Measurements from ENCODE around the gene FBXO22.
"Not testable (repeated sequence)": the region's sequence is repeated elsewhere in the genome, so short reads cannot be mapped to it uniquely, and the experiment has no call there.

Gene FBXO22

DNA sequence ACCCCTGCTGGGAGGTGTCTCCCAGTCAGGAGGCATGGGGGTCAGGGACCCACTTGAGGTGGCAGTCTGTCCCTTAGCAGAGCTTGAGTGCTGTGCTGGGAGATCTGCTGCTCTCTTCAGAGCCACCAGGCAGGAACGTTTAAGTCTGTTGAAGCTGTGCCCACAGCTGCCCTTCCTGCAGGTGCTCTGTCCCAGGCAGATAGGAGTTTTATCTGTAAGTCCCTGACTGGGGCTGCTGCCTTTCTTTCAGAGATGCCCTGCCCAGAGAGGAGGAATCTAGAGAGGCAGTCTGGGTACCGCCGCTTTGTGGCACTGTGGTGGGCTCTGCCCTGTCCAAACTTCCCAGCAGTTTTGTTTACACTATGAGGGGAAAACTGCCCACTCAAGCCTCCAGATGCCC lies 73.1 kb downstream of the FBXO22 start:
- not testable (repeated sequence) for DNase-seq (ENCODE audit: low read depth in 3 of 3, low spot score in 1 of 3)

DNA sequence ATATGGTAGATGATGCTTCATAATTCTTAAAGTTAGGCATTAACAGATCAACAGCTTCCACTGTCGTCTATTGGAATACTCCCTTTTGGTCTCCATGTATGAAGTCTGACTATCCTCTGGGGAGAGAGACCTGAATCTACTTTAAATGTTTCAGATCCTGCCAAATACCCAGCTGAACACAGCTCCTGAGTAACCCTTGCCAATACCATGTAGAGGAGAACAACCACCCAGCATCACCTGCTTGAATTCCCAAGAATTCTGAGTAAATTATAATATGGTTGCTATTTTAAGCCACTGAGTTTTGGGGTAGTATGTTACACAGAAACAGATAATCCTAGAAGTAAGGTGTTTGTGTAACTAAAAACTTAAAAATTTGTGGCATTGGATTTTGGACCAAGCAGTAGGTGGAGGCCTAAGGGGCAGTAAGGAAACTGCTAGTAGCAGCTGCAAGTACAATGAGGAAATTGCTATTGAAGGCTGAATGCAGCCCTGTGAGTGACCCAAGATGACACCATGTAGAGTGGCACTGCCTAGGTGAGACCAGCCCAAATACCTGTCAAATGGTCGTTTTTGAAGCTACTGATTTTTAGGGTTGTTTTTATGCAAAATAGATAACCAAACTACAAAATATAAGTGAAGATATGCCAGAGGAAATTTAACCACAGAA lies 77.6 kb downstream of the FBXO22 start:
- no peak for DNase-seq (ENCODE audit: low read depth in 3 of 3, low spot score in 1 of 3)

DNA sequence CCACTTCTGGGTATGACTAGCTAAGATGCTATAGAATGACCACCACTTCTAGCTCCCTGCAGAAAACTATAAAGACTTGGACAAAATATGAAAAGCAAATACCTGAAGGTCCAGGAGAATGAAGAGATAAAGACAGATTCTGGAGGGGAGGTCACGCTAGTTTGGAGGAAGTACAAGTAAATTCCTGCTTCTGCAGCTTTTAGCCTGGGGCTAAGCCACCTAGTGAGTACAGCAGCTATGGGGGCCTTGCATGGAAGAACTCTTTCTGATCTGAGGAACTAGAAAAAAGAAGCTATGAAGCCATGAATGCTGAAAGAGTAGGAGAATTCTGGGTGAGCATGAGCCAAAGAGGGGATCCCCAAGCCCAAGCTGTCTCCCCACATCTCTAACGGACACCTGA lies 78.8 kb downstream of the FBXO22 start:
- no peak for DNase-seq (ENCODE audit: low read depth in 3 of 3, low spot score in 1 of 3)

DNA sequence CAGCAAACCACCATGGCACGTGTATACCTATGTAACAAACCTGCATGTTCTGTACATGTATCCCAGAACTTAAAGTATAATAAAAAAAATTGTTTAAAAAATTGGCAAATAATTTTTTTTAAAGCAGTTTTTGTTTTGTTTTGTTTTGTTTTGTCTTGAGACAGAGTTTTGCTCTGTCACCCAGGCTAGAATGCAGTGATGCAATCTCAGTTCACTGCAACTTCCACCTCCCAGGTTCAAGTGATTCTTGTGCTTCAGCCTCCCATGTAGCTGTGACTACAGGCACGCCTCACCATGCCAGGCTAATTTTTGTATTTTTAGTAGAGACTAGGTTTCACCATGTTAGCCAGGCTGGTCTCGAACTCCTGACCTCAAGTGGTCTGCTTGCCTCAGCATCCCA lies 81.0 kb downstream of the FBXO22 start:
- DNase-seq (ENCODE audit: low read depth in 3 of 3, low spot score in 1 of 3): not testable (repeated sequence)

DNA sequence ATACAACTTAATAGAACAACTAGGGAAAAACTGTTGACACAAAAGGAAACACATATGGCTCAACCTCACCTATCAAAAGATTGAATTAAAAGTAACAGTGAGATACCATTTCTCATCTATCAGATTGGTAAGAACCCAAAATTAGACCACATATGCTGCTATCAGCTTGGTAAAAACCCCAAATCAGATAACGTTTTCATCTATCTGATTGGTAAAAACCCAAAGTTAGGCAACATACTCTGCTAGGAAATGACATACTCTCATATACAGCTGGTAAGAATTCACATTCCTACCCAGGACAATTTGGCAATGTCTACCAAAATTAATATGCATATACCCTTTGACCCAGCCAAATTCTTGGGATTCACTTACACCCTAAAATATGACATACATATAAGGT lies 82.3 kb downstream of the FBXO22 start:
- no peak for DNase-seq (ENCODE audit: low read depth in 3 of 3, low spot score in 1 of 3)

DNA sequence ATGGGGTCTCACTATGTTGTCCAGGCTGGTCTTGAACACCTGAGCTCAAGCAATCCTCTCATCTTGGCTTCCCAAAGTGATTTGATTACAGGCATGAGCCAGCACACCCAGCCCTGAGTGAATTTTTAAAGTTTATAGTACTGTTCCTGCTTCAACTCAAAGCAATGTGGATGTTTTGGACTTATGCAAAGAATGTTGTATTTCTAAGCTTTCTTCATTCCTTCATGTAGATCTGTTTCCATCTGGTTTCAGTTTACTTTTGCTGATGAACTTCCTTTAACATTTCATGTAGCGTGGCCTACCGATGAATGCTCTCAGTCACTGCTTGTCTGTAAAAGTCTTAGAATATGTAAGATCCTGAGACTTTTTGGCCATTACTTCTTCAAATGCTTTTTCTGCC lies 85.4 kb downstream of the FBXO22 start:
- no peak for DNase-seq (ENCODE audit: low read depth in 3 of 3, low spot score in 1 of 3)

DNA sequence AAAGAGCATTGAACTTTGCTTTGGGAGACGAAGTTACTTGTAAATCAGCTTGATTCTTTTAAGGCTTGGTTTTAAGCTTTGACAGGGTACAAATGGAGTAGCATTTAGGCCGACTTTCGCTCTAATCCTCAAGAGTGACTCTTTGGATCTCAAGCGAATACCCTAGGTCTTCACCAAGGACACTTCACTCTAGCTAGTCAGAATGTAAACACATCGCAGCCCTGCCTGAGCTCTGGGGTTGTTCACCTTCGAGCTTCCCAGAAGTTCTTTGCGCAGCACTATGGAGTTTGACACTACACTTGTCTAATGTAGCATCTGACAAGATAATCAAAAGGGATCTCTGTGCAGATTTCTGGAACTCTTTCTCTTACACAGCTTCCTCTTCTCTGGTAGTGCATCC lies 86.2 kb downstream of the FBXO22 start:
- no peak for DNase-seq (ENCODE audit: low read depth in 3 of 3, low spot score in 1 of 3)

Data from stimulated activated CD4-positive, alpha-beta T cell treated with anti-CD3 and anti-CD28 coated beads, TNF-alpha, amount 100 ng/mL, for 1 hour (primary cell).